ENCODE data around the gene OPCML. TPM values are rescaled to one million over a fixed set of nuclear protein-coding genes. Genes with fewer than 3 reads are reported as not detected.

Gene OPCML
- total RNA-seq, 1 donor from 2014 or later: 4.1 TPM

- Mint-ChIP-seq H3K36me3 (ENCODE audit: low read depth, unreplicated experiment) (no peaks in the 10 kb centered on the region), H3K27ac (ENCODE audit: unreplicated experiment) (no peak overlapping the region), H3K27me3 (ENCODE audit: unreplicated experiment) (no peaks in the 10 kb centered on the region), H3K9me3 (ENCODE audit: unreplicated experiment) (no peaks in the 10 kb centered on the region), H3K4me3 (ENCODE audit: unreplicated experiment) (no peak overlapping the region), H3K4me1 (ENCODE audit: unreplicated experiment) (no peaks in the 10 kb centered on the region)
- TF ChIP-seq CTCF (IDR thresholded peaks at IDR 0.05; ENCODE audit: unreplicated experiment): no peak
- DNase-seq (ENCODE audit: low spot score): no peak
Measured at GRCh38 chr11:133402551-133402950, 129.8 kb downstream of the OPCML start.

GRCh38 chr11:133399855-133400625 is 132.3 kb downstream of the OPCML start:
- H3K4me1 Mint-ChIP-seq (ENCODE audit: unreplicated experiment): no peaks in the 10 kb centered on the region
- no peak overlapping the region for H3K4me3 Mint-ChIP-seq (ENCODE audit: unreplicated experiment)
- H3K9me3 Mint-ChIP-seq (ENCODE audit: unreplicated experiment): no peaks in the 10 kb centered on the region
- H3K27ac Mint-ChIP-seq (ENCODE audit: unreplicated experiment): no peak overlapping the region
- H3K36me3 Mint-ChIP-seq (ENCODE audit: low read depth, unreplicated experiment): no peaks in the 10 kb centered on the region
- TF ChIP-seq CTCF (IDR thresholded peaks at IDR 0.05; ENCODE audit: unreplicated experiment): no peak
- DNase-seq (ENCODE audit: low spot score): no peak
- H3K27me3 Mint-ChIP-seq (ENCODE audit: unreplicated experiment): no peaks in the 10 kb centered on the region

- TF ChIP-seq CTCF (IDR thresholded peaks at IDR 0.05; ENCODE audit: unreplicated experiment): no peak
- Mint-ChIP-seq H3K27ac (ENCODE audit: unreplicated experiment) (no peak overlapping the region), H3K27me3 (ENCODE audit: unreplicated experiment) (no peaks in the 10 kb centered on the region), H3K9me3 (ENCODE audit: unreplicated experiment) (no peaks in the 10 kb centered on the region), H3K4me1 (ENCODE audit: unreplicated experiment) (no peaks in the 10 kb centered on the region), H3K4me3 (ENCODE audit: unreplicated experiment) (no peak overlapping the region), H3K36me3 (ENCODE audit: low read depth, unreplicated experiment) (no peaks in the 10 kb centered on the region)
- no peak for DNase-seq (ENCODE audit: low spot score)
Measured at GRCh38 chr11:133399294-133399693, 133.0 kb downstream of the OPCML start.

GRCh38 chr11:133390803-133391202 is 141.5 kb downstream of the OPCML start:
- Mint-ChIP-seq H3K4me3 (ENCODE audit: unreplicated experiment) (no peak overlapping the region), H3K27ac (ENCODE audit: unreplicated experiment) (no peak overlapping the region), H3K9me3 (ENCODE audit: unreplicated experiment) (no peaks in the 10 kb centered on the region), H3K27me3 (ENCODE audit: unreplicated experiment) (no peaks in the 10 kb centered on the region), H3K36me3 (ENCODE audit: low read depth, unreplicated experiment) (no peaks in the 10 kb centered on the region), H3K4me1 (ENCODE audit: unreplicated experiment) (peaks cover 8% of the 10 kb centered on the region)
- no peak for DNase-seq (ENCODE audit: low spot score)
- TF ChIP-seq CTCF (IDR thresholded peaks at IDR 0.05; ENCODE audit: unreplicated experiment): no peak

GRCh38 chr11:133388975-133389568 is 143.2 kb downstream of the OPCML start:
- Mint-ChIP-seq H3K27ac (ENCODE audit: unreplicated experiment) (no peak overlapping the region), H3K4me3 (ENCODE audit: unreplicated experiment) (no peak overlapping the region), H3K27me3 (ENCODE audit: unreplicated experiment) (no peaks in the 10 kb centered on the region), H3K36me3 (ENCODE audit: low read depth, unreplicated experiment) (no peaks in the 10 kb centered on the region), H3K4me1 (ENCODE audit: unreplicated experiment) (peaks cover 10% of the 10 kb centered on the region), H3K9me3 (ENCODE audit: unreplicated experiment) (no peaks in the 10 kb centered on the region)
- TF ChIP-seq CTCF (IDR thresholded peaks at IDR 0.05; ENCODE audit: unreplicated experiment): no peak
- DNase-seq (ENCODE audit: low spot score): no peak
